A673 (cell line): Measurements from ENCODE around the gene SMIM45.

Experiments
- BruUV-seq: library from RNA; stranded (reverse); fragments of 400-500 nt; replicated peaks from 2 replicates; lab custom pipeline; 2021; lab: Mats Ljungman, UMichigan
- CTCF ChIA-PET: fragments of 300-600 bp; sonication (Branson Sonifier 250); formaldehyde crosslinking; loops from one replicate; lab custom pipeline; 2022; ENCODE audit warnings: antibody characterized with exemption; lab: Charles Lee
- POLR2A ChIA-PET: fragments of 300-600 bp; sonication (Branson Sonifier 250); formaldehyde crosslinking; loops from one replicate; lab custom pipeline; 2022; ENCODE audit warnings: antibody characterized with exemption; ENCODE audit not compliant: low non-redundant PET; lab: Charles Lee
- DNase-seq: peaks from one replicate; pipeline ENCODE4 v3.0.0-alpha.2; 2015; ENCODE audit warnings: low spot score
- H3K27ac ChIP-seq: fragments of 200-600 bp; sonication (generic); 2 replicates; pipeline ENCODE4 v1.5.1; 2016; ENCODE audit warnings: mixed run types, low read depth, mild to moderate bottlenecking, mixed read lengths, antibody characterized with exemption, low read length; ENCODE audit not compliant: poor library complexity, severe bottlenecking
- H3K27me3 ChIP-seq: fragments of 200-600 bp; sonication (generic); replicated peaks from 2 replicates; pipeline ENCODE4 v1.6.1; 2017; ENCODE audit warnings: mixed run types, low read depth, mild to moderate bottlenecking, mixed read lengths, antibody characterized with exemption, low read length; ENCODE audit not compliant: insufficient read depth, poor library complexity
- H3K36me3 ChIP-seq: fragments of 200-600 bp; sonication (generic); 2 replicates; pipeline ENCODE4 v1.6.1; 2016; ENCODE audit warnings: mixed run types, mild to moderate bottlenecking, mixed read lengths, antibody characterized with exemption, low read length; ENCODE audit not compliant: insufficient read depth, poor library complexity, severe bottlenecking
- H3K4me1 ChIP-seq: fragments of 200-600 bp; sonication (generic); 2 replicates; pipeline ENCODE4 v1.6.1; 2017; ENCODE audit warnings: mixed run types, mild to moderate bottlenecking, mixed read lengths, antibody characterized with exemption, low read length; ENCODE audit not compliant: insufficient read depth, poor library complexity, severe bottlenecking
- H3K4me3 ChIP-seq: fragments of 200-600 bp; sonication (generic); 2 replicates; pipeline ENCODE4 v1.5.1; 2016; ENCODE audit warnings: low read depth, mixed run types, mild to moderate bottlenecking, mixed read lengths, low read length; ENCODE audit not compliant: poor library complexity, severe bottlenecking
- H3K9me3 ChIP-seq: fragments of 200-600 bp; sonication (generic); 2 replicates; pipeline ENCODE4 v1.6.1; 2016; ENCODE audit warnings: mixed run types, low read depth, mild to moderate bottlenecking, mixed read lengths, antibody characterized with exemption, low read length; ENCODE audit not compliant: poor library complexity, severe bottlenecking
- EZH2 ChIP-seq: fragments of 200-600 bp; sonication (generic); IDR thresholded peaks from 2 replicates; pipeline ENCODE4 v1.6.1; 2017; ENCODE audit warnings: borderline replicate concordance, low read depth, mild to moderate bottlenecking, mixed read lengths, antibody characterized with exemption, low read length; ENCODE audit not compliant: poor library complexity, severe bottlenecking
- intact Hi-C: fragments of 100-400 bp; cut with micrococcal nuclease; formaldehyde crosslinking; loops from one replicate; pipeline ENCODE4 v1.10.0; 2022; ENCODE audit not compliant: unreplicated experiment
- TF ChIP-seq, protein P1 (sequence below): fragments of 300-800, 200-600 bp; sonication (generic); conservative IDR thresholded peaks from 2 replicates; pipeline ENCODE4 v1.5.1; 2017; ENCODE audit warnings: low read depth, mild to moderate bottlenecking, antibody characterized with exemption, low read length, moderate library complexity, mixed read lengths

The SMIM45 gene

DNA sequence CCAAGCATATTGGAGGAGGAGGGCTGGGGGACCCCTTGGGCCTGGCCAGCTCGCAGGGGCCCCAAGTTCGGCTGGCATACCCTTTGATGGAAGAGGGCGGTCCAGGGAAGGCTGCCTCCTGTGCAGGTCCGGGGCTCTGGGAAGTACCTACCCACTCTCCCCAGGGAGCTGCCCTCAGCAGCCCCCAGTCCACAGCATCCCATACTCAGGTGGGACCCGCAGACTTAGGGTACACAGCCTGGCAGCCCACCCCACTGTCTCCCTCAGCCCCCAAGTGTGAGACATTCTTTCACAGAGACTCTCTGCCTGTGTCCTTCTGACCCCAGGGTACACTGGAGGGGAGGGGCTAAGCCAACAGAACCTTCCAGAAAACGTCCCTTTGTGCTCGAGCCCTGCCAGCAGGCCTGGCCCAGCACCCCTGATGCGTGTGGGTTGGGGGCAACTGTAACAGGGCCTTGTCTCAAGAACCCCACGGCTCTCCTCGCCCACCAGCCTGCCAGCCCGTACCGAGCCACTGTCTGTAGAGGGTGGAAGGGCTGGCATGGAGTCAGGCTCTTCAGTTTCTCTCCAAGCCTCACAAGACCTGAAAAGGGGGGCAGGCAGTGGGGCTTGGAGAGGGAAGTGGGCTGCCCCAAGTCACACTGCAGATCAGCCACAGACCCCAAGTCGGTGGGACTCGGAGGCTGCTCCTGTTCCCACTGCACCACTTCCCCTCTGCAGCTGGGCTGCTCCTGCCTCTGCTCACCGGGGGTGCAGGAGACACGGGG is 18.4 kb upstream of the SMIM45 start:
- intact Hi-C loops = no loop called here
- POLR2A ChIA-PET = no interaction called here
- peaks cover 3% of the 10 kb centered on the region for H3K4me1 ChIP-seq
- no peak overlapping the region for H3K4me3 ChIP-seq
- TF ChIP-seq EZH2 = no peak
- TF ChIP-seq, protein P1, sequence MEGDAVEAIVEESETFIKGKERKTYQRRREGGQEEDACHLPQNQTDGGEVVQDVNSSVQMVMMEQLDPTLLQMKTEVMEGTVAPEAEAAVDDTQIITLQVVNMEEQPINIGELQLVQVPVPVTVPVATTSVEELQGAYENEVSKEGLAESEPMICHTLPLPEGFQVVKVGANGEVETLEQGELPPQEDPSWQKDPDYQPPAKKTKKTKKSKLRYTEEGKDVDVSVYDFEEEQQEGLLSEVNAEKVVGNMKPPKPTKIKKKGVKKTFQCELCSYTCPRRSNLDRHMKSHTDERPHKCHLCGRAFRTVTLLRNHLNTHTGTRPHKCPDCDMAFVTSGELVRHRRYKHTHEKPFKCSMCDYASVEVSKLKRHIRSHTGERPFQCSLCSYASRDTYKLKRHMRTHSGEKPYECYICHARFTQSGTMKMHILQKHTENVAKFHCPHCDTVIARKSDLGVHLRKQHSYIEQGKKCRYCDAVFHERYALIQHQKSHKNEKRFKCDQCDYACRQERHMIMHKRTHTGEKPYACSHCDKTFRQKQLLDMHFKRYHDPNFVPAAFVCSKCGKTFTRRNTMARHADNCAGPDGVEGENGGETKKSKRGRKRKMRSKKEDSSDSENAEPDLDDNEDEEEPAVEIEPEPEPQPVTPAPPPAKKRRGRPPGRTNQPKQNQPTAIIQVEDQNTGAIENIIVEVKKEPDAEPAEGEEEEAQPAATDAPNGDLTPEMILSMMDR = no peak
- CTCF ChIA-PET = no interaction called here
- no TSS peak for BruUV-seq
- no peaks in the 10 kb centered on the region for H3K27me3 ChIP-seq
- DNase-seq = no peak
- peak overlapping the region; percentile 42 for H3K27ac ChIP-seq
- H3K9me3 ChIP-seq = no peaks in the 10 kb centered on the region
- H3K36me3 ChIP-seq = peaks cover 18% of the 10 kb centered on the region

DNA sequence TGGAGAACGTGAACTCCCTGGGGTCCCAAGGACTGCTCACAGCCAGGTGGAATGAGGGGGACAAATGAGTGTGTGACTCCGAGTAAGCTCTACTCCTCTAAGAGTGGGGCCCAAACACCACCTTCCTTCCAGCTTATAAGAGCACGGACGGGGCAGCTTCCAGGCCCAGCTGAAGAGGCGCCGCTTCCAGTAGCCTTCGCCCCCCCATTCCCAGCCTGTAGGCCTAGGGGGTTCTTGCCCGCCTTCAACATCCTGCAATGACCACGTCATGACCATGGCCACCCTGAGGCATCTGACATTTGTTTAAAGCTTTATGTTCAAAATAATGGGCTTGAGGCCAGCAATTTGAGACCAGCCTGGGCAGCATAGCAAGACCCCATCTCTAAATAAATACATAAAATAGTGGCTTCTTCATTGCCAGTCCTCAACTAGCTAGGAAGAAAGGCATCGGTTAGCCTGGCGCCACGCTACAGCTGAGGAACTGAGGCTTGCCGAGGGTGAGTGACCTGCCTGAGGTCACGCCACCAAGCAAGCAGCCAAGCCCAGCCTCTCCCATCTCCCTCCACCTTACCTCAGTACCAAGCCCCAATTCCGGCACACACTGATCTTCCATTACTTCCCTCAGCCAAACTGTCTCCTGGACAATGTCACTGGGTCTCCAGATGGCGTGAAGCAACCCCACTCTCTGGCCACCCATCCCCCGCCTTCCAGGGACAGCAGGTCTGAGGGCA is 17.5 kb upstream of the SMIM45 start:
- intact Hi-C loops = no loop called here
- H3K9me3 ChIP-seq = no peaks in the 10 kb centered on the region
- H3K36me3 ChIP-seq = peaks cover 26% of the 10 kb centered on the region
- no peak for DNase-seq
- no TSS peak for BruUV-seq
- no peaks in the 10 kb centered on the region for H3K27me3 ChIP-seq
- peaks cover 3% of the 10 kb centered on the region for H3K4me1 ChIP-seq
- CTCF ChIA-PET = no interaction called here
- POLR2A ChIA-PET = no interaction called here
- TF ChIP-seq, protein P1 = no peak
- no peak for TF ChIP-seq EZH2
- H3K27ac ChIP-seq = peak overlapping the region; percentile 42
- no peak overlapping the region for H3K4me3 ChIP-seq

DNA sequence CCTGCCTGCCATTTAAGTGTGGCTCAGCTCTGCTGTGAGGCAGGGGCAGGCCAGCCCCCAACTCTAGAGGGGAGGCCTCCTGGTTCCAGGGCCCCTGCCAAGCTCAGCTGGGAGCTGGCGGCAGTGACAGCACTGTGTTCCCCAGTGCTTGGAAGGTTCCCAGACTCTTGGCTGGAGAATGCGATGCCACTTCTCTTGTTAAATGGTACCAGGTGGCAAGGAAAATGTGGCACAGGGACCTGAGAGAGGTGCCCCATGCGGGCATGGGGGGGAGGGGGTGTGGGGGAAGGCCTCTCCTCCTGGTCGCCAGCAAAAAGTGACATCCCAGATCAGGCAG is 17.0 kb upstream of the SMIM45 start:
- H3K27ac ChIP-seq = no peak overlapping the region
- no peaks in the 10 kb centered on the region for H3K9me3 ChIP-seq
- no peak overlapping the region for H3K4me3 ChIP-seq
- ChIA-PET CTCF (no interaction called here), POLR2A (no interaction called here)
- peaks cover 3% of the 10 kb centered on the region for H3K4me1 ChIP-seq
- intact Hi-C loops = no loop called here
- no peak for DNase-seq
- no TSS peak for BruUV-seq
- TF ChIP-seq, protein P1 = no peak
- no peaks in the 10 kb centered on the region for H3K27me3 ChIP-seq
- H3K36me3 ChIP-seq = peaks cover 27% of the 10 kb centered on the region
